Tibial nerve (tissue), 3 donors: ENCODE data around the gene ADAMTS17.

ENCODE experiments used
- POLR2A ChIP-seq, 2 donors: fragments of 450-650 bp; IDR thresholded peaks; one replicate each; pipeline ENCODE4 v1.6.1; 2017; ENCODE audit warnings: antibody characterized with exemption in 2 of 2, mild to moderate bottlenecking in 2 of 2, moderate library complexity in 2 of 2
- TF ChIP-seq, protein P1 (sequence below), 5 experiments: fragments of 200-600 bp in 3 of 5; fragments of 450-650 bp in 2 of 5; sonication (generic) in 3 of 5; IDR thresholded peaks; one replicate each; pipeline ENCODE4 v1.5.1; 2016 to 2019; ENCODE audit warnings: antibody characterized with exemption in 5 of 5, mild to moderate bottlenecking in 3 of 5, moderate library complexity in 2 of 5

DNA sequence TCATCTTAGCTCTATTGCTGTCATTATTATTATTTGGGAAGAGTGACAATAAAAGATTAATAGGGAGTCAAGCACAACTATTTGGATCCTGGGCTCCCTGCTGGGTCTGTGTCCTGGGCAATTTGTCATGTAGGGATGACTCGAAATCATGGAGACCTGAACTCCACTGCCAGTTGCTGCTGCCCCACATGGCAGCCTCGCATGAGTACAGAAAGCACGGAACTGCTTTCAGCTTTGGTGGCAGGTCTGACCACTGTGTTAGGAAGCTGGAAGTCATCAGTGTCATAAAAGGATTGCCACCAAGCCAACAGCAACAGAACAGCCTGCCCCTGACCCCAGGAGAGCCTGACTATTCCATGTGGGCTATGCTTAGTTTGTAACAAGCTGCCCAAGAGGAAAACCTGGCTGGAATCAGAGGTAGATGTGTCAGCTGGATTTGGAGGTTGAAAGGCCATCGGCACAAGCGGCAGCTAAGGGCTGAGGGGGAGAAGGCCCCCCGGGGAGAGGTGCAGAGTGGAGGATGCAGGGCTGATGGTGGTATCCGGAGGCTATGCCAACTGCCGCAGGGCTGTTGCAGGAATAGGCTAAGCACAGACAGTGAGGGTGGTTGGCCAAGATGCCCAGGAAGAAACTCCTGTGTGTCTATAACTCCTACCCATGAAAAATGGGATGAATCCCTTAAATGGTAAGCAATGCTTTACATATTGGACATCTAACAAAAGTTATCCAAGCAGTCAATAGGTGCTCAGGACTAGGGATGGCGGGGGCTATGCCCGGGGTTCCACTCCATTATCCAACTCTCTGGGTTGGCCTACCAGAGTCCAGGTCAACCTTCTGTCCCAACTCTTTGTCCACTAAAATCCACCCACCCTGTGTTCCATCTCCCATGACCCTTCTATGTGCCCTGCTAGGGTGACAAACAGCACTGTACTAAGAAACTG lies 291.6 kb downstream of the ADAMTS17 start:
- TF ChIP-seq, protein P1, sequence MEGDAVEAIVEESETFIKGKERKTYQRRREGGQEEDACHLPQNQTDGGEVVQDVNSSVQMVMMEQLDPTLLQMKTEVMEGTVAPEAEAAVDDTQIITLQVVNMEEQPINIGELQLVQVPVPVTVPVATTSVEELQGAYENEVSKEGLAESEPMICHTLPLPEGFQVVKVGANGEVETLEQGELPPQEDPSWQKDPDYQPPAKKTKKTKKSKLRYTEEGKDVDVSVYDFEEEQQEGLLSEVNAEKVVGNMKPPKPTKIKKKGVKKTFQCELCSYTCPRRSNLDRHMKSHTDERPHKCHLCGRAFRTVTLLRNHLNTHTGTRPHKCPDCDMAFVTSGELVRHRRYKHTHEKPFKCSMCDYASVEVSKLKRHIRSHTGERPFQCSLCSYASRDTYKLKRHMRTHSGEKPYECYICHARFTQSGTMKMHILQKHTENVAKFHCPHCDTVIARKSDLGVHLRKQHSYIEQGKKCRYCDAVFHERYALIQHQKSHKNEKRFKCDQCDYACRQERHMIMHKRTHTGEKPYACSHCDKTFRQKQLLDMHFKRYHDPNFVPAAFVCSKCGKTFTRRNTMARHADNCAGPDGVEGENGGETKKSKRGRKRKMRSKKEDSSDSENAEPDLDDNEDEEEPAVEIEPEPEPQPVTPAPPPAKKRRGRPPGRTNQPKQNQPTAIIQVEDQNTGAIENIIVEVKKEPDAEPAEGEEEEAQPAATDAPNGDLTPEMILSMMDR (IDR thresholded peaks at IDR 0.05) = no peak
- no peak for TF ChIP-seq POLR2A (IDR thresholded peaks at IDR 0.05)
